HG02973 (cell line): ENCODE measurements around the gene CNTNAP1.
"Not testable (repeated sequence)": the region's sequence is repeated elsewhere in the genome, so short reads cannot be mapped to it uniquely, and the experiment has no call there.

Experiments used
- ATAC-seq: cut with Tn5 transposase; IDR thresholded peaks from one replicate; pipeline ENCODE4 v1.9.1; 2021; ENCODE audit warnings: moderate library complexity; ENCODE audit not compliant: unreplicated experiment

Gene CNTNAP1

GRCh38 chr17:42723636-42724035 lies 41.3 kb downstream of the CNTNAP1 start:
- ATAC-seq = no peak

GRCh38 chr17:42725143-42725542 lies 42.8 kb downstream of the CNTNAP1 start:
- no peak for ATAC-seq

GRCh38 chr17:42740699-42741098 lies 58.4 kb downstream of the CNTNAP1 start:
- ATAC-seq = no peak

- ATAC-seq = not testable (repeated sequence)
These were observed 60.6 kb downstream of the CNTNAP1 start for GRCh38 chr17:42742916-42743315.

- no peak for ATAC-seq
These were observed 61.4 kb downstream of the CNTNAP1 start for GRCh38 chr17:42743595-42744282.

- ATAC-seq = peak; percentile 35
These were observed 62.0 kb downstream of the CNTNAP1 start for GRCh38 chr17:42744283-42744805.

- ATAC-seq = peak; percentile 70
These were observed 62.7 kb downstream of the CNTNAP1 start, which contains the start of gene EZH1 for GRCh38 chr17:42744806-42745617. EZH1 (minus strand) TSS chr17:42745040; CDS start chr17:42728941, 16,099 bp downstream.

GRCh38 chr17:42748202-42748907 lies 66.0 kb downstream of the CNTNAP1 start:
- ATAC-seq = no peak

- ATAC-seq = no peak
These were observed 66.8 kb downstream of the CNTNAP1 start for GRCh38 chr17:42748908-42749798.
